Activated CD8-positive, alpha-beta T cell treated with anti-CD3 and anti-CD28 coated beads for 36 hours (primary cell): Measurements from ENCODE around the gene FSTL4. TPM values are rescaled to one million over a fixed set of nuclear protein-coding genes. Genes with fewer than 3 reads are reported as not detected.

Source experiments
- ATAC-seq: fragments of 200-7000 bp; cut with Tn5 transposase; one replicate; pipeline ENCODE4 v1.10.0; 2021; ENCODE audit warnings: mild to moderate bottlenecking, moderate library complexity
- CTCF ChIA-PET: fragments of 350-600 bp; sonication (Branson Sonifier 250); formaldehyde crosslinking; loops from one replicate; lab custom pipeline; 2021; ENCODE audit warnings: antibody characterized with exemption; lab: Charles Lee
- POLR2A ChIA-PET: fragments of 350-600 bp; sonication (Branson Sonifier 250); formaldehyde crosslinking; loops from one replicate; lab custom pipeline; 2021; ENCODE audit warnings: antibody characterized with exemption; lab: Charles Lee
- DNase-seq: peaks from one replicate; pipeline ENCODE4 v3.0.0-alpha.2; 2020
- H3K27ac Mint-ChIP-seq: one replicate; pipeline ENCODE4 v1.8.0; 2021; ENCODE audit warnings: mild to moderate bottlenecking, mixed read lengths
- H3K27me3 Mint-ChIP-seq: one replicate; pipeline ENCODE4 v1.8.0; 2021; ENCODE audit warnings: mixed read lengths
- H3K36me3 Mint-ChIP-seq: one replicate; pipeline ENCODE4 v1.8.0; 2021; ENCODE audit warnings: low read depth, mixed read lengths
- H3K4me1 Mint-ChIP-seq: one replicate; pipeline ENCODE4 v1.8.0; 2021; ENCODE audit warnings: low read depth, mixed read lengths
- H3K4me3 Mint-ChIP-seq: one replicate; pipeline ENCODE4 v1.8.0; 2021; ENCODE audit warnings: mild to moderate bottlenecking, moderate library complexity, mixed read lengths
- H3K9me3 Mint-ChIP-seq: one replicate; pipeline ENCODE4 v1.8.0; 2021; ENCODE audit warnings: mixed read lengths
- CTCF ChIP-seq: fragments of 200-600 bp; IDR thresholded peaks from one replicate; pipeline ENCODE4 v1.8.0; 2022; ENCODE audit warnings: antibody characterized with exemption, mild to moderate bottlenecking
- intact Hi-C: fragments of 100-400 bp; cut with micrococcal nuclease; formaldehyde crosslinking; loops from one replicate; pipeline ENCODE4 v1.10.0; 2022
- total RNA-seq, 2 experiments: library from RNA; stranded (reverse); gene quantifications; one replicate each; pipeline ENCODE4 v1.2.3, GENCODE V29; 2021

Gene FSTL4
- total RNA-seq, 2 experiments from 2014 or later = not detected

DNA sequence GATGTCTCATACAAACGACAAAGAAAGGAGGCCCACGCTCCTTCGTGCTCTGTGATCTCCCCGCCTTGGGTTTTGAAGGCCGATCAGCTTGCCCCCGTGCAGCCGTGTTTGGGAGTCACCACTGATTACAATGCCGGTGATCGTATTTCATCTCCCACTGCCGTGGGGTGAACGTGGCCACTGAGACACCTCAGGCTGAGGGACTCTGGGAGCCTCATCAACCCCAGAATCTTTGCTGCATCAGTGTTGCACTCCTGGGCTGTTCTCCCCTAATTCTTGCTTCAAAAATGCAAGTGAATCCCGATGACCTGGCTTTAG, 366.3 kb downstream of the FSTL4 start:
- no peak overlapping the region for H3K27ac Mint-ChIP-seq
- H3K36me3 Mint-ChIP-seq = no peaks in the 10 kb centered on the region
- CTCF ChIA-PET = interaction anchor here (1.0 kb wide), 1 partner anchor 27 kb away, joined by 3 read pairs; no protein-coding TSS in a partner anchor
- peaks cover 13% of the 10 kb centered on the region for H3K4me1 Mint-ChIP-seq
- ATAC-seq (no peak), DNase-seq (no peak)
- H3K27me3 Mint-ChIP-seq = no peaks in the 10 kb centered on the region
- intact Hi-C loops = no loop called here
- H3K9me3 Mint-ChIP-seq = no peaks in the 10 kb centered on the region
- H3K4me3 Mint-ChIP-seq = no peak overlapping the region
- POLR2A ChIA-PET = interaction anchor here (0.7 kb wide), 1 partner anchor 8 kb away, joined by 3 read pairs; no protein-coding TSS in a partner anchor
- TF ChIP-seq CTCF = no peak

DNA sequence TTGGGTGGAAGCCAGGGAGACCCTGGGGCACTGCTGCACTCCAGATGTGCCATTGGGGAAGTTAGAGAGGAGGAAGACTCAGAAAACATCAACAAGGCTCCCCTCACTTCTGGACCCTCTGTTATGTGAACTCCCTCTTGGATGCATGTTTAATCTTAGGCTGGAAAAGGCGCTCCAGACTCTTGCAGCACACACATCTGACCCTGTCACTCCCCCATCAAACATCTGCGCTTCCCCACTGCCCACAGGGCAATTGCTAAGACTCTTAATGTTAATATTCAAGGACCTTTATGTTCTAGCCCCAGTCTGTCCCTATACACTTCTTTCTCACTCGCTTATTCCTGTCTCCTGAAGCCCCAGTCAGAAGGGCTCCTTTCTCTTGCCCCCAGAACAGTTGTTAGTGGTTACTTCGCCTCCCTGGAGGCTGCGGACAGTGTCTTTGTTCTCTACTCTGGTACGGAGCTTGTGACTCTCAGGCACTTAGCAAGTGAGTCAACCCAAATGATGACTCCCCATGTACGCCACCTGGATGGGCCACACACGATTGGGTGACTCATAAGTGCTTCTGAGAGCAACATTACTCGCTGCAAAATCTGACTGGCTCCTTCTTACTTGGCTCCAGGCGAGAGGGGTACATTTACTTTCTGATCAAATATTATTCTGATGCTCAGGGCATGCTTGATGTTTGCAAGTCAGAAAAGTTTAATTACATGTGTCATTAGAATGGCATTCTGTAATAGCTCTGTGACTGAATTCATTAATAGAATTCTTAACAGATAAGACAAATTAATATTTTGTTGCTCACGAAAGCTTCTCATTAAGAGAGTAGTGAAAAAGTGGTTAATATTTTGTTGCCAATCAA, 366.9 kb downstream of the FSTL4 start:
- ATAC-seq (peak; percentile 89), DNase-seq (peak; percentile 70)
- no peak overlapping the region for H3K4me3 Mint-ChIP-seq
- intact Hi-C loops = no loop called here
- CTCF ChIA-PET = interaction anchor here (1.0 to 1.8 kb wide), 2 partner anchors 28 to 132 kb away, joined by 3 to 6 read pairs; no protein-coding TSS in a partner anchor
- no peaks in the 10 kb centered on the region for H3K36me3 Mint-ChIP-seq
- POLR2A ChIA-PET = interaction anchor here (0.7 kb wide), 1 partner anchor 9 kb away, joined by 3 read pairs; no protein-coding TSS in a partner anchor
- H3K9me3 Mint-ChIP-seq = no peaks in the 10 kb centered on the region
- H3K27me3 Mint-ChIP-seq = no peaks in the 10 kb centered on the region
- no peak overlapping the region for H3K27ac Mint-ChIP-seq
- peaks cover 13% of the 10 kb centered on the region for H3K4me1 Mint-ChIP-seq
- TF ChIP-seq CTCF = no peak

DNA sequence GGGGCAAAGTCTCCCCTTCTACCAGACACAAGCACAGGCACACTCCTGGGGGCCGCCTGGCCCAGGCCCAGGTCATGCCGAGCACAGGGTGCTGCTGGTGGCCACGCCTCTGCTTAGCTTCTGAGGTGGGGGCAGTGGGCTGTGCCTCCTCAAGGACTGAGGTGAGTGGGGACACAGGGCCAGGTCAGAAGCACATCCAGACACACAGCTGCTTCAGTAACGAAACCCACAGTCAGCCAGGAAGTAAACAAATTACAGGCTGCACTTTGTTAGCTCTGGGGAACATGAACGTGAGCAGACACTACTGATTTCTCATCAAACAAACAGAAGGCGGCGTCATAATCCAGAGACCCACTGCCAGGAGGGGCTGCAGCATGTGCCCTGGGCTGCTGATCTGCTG, 368.1 kb downstream of the FSTL4 start:
- Mint-ChIP-seq H3K27ac (no peak overlapping the region), H3K9me3 (peaks cover 2% of the 10 kb centered on the region), H3K4me3 (no peak overlapping the region), H3K4me1 (peaks cover 15% of the 10 kb centered on the region), H3K27me3 (no peaks in the 10 kb centered on the region), H3K36me3 (no peaks in the 10 kb centered on the region)
- peak; percentile 28 for ATAC-seq
- ChIA-PET CTCF (interaction anchor here (1.8 kb wide), 1 partner anchor 131 kb away, joined by 6 read pairs; no protein-coding TSS in a partner anchor), POLR2A (interaction anchor here (0.9 kb wide), 1 partner anchor 11 kb away, joined by 3 read pairs; no protein-coding TSS in a partner anchor)
- no peak for TF ChIP-seq CTCF
- intact Hi-C loops = no loop called here
- no peak for DNase-seq

- DNase-seq = no peak
- H3K27me3 Mint-ChIP-seq = no peaks in the 10 kb centered on the region
- peaks cover 2% of the 10 kb centered on the region for H3K9me3 Mint-ChIP-seq
- peaks cover 15% of the 10 kb centered on the region for H3K4me1 Mint-ChIP-seq
- ChIA-PET CTCF (no interaction called here), POLR2A (no interaction called here)
- no peak for TF ChIP-seq CTCF
- H3K4me3 Mint-ChIP-seq = no peak overlapping the region
- no peak overlapping the region for H3K27ac Mint-ChIP-seq
- intact Hi-C loops = no loop called here
- ATAC-seq = no peak
- no peaks in the 10 kb centered on the region for H3K36me3 Mint-ChIP-seq
Measured at GRCh38 chr5:133243196-133243595, 369.1 kb downstream of the FSTL4 start.

DNA sequence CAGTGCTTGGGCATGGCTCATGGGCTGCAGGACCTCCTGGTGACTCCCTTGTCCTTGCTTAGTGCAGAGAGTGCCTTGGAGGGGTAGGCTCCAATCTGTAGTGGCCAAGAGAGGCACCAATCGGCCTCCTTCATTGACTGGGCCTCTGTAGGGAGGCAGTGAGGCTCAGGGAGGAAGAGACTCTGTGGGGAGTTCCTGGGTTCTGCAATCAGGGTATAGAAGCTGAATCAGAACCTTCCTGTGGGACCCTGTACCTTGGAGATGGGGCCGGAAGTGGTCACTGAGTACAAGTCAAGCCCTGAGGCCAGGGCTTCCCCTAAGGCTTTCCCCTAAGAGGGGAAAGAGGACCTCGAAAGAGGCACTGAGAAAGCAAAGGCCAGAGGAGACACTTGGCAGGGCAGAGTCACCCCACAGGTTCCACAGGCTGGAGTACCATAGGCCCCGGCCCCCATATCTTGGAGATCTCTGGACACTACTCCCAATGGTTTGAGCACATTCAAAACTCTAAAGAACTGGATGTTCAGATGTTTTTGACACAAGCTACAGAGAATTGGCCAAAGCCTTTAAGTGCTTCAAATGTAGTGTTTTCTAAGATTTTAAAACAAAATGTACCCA, 370.0 kb downstream of the FSTL4 start:
- ChIA-PET CTCF (no interaction called here), POLR2A (no interaction called here)
- intact Hi-C loops = no loop called here
- ATAC-seq (no peak), DNase-seq (no peak)
- H3K27ac Mint-ChIP-seq = no peak overlapping the region
- no peaks in the 10 kb centered on the region for H3K27me3 Mint-ChIP-seq
- no peaks in the 10 kb centered on the region for H3K36me3 Mint-ChIP-seq
- H3K9me3 Mint-ChIP-seq = peaks cover 2% of the 10 kb centered on the region
- peaks cover 15% of the 10 kb centered on the region for H3K4me1 Mint-ChIP-seq
- no peak for TF ChIP-seq CTCF
- H3K4me3 Mint-ChIP-seq = no peak overlapping the region
